MM.1S (cell line): ENCODE results near the gene ESPL1.

ENCODE experiments used
- DNase-seq: peaks from one replicate; pipeline ENCODE4 v3.0.0-alpha.2; 2015
- H2AFZ ChIP-seq: fragments of 300-600 bp; sonication (generic); 2 replicates; pipeline ENCODE4 v1.6.0; 2016; ENCODE audit warnings: antibody characterized with exemption, low read length
- H3F3A ChIP-seq: fragments of 300-600 bp; sonication (generic); 2 replicates; pipeline ENCODE4 v1.6.1; 2016; ENCODE audit warnings: mild to moderate bottlenecking, antibody characterized with exemption, low read length, moderate library complexity, mixed read lengths; ENCODE audit not compliant: insufficient read depth
- H3K27ac ChIP-seq: fragments of 300-600 bp; sonication (generic); 2 replicates; pipeline ENCODE4 v1.5.1; 2016; ENCODE audit warnings: mild to moderate bottlenecking, low read length
- H3K27me3 ChIP-seq: fragments of 300-600 bp; sonication (generic); replicated peaks from 2 replicates; pipeline ENCODE4 v1.6.0; 2016; ENCODE audit warnings: low read length; ENCODE audit not compliant: insufficient read depth
- H3K36me3 ChIP-seq: fragments of 300-600 bp; sonication (generic); replicated peaks from 2 replicates; pipeline ENCODE4 v1.6.1; 2016; ENCODE audit warnings: mild to moderate bottlenecking, low read length, mixed read lengths; ENCODE audit not compliant: insufficient read depth
- H3K4me1 ChIP-seq: fragments of 300-600 bp; sonication (generic); 2 replicates; pipeline ENCODE4 v1.6.1; 2016; ENCODE audit warnings: low read length, mixed read lengths
- H3K4me2 ChIP-seq: fragments of 300-600 bp; sonication (generic); 2 replicates; pipeline ENCODE4 v1.6.0; 2016; ENCODE audit warnings: low read depth, low read length
- H3K4me3 ChIP-seq: fragments of 300-600 bp; sonication (generic); 2 replicates; pipeline ENCODE4 v1.5.1; 2016; ENCODE audit warnings: low read length, mixed read lengths
- H3K79me2 ChIP-seq: fragments of 300-600 bp; sonication (generic); 2 replicates; pipeline ENCODE4 v1.6.1; 2016; ENCODE audit warnings: mixed run types, low read length, mixed read lengths
- H3K9ac ChIP-seq: fragments of 300-600 bp; sonication (generic); 2 replicates; pipeline ENCODE4 v1.6.1; 2016; ENCODE audit warnings: low read length, mixed read lengths
- H3K9me2 ChIP-seq: fragments of 300-600 bp; sonication (generic); replicated peaks from 2 replicates; pipeline ENCODE4 v1.6.1; 2016; ENCODE audit warnings: mild to moderate bottlenecking, low read length, mixed read lengths; ENCODE audit not compliant: insufficient read depth
- H3K9me3 ChIP-seq: fragments of 300-600 bp; sonication (generic); replicated peaks from 2 replicates; pipeline ENCODE4 v1.6.1; 2016; ENCODE audit warnings: mild to moderate bottlenecking, low read length, mixed read lengths; ENCODE audit not compliant: insufficient read depth
- H4K20me1 ChIP-seq: fragments of 300-600 bp; sonication (generic); 2 replicates; pipeline ENCODE4 v1.6.1; 2016; ENCODE audit warnings: mild to moderate bottlenecking, low read length, moderate library complexity, mixed read lengths; ENCODE audit not compliant: insufficient read depth
- EZH2 ChIP-seq: fragments of 300-600 bp; sonication (generic); optimal IDR thresholded peaks from 2 replicates; pipeline ENCODE3; 2017; ENCODE audit warnings: low read depth, mild to moderate bottlenecking, antibody characterized with exemption, low read length, mixed read lengths
- EZH2phosphoT487 ChIP-seq: fragments of 300-600 bp; sonication (generic); IDR thresholded peaks from 2 replicates; pipeline ENCODE4 v1.6.1; 2018; ENCODE audit warnings: antibody characterized with exemption, low read length
- TF ChIP-seq, protein P1 (sequence below): fragments of 300-600 bp; sonication (generic); IDR thresholded peaks from 2 replicates; pipeline ENCODE4 v1.5.1; 2016; ENCODE audit warnings: antibody characterized with exemption, low read length, mixed read lengths

Gene ESPL1

DNA sequence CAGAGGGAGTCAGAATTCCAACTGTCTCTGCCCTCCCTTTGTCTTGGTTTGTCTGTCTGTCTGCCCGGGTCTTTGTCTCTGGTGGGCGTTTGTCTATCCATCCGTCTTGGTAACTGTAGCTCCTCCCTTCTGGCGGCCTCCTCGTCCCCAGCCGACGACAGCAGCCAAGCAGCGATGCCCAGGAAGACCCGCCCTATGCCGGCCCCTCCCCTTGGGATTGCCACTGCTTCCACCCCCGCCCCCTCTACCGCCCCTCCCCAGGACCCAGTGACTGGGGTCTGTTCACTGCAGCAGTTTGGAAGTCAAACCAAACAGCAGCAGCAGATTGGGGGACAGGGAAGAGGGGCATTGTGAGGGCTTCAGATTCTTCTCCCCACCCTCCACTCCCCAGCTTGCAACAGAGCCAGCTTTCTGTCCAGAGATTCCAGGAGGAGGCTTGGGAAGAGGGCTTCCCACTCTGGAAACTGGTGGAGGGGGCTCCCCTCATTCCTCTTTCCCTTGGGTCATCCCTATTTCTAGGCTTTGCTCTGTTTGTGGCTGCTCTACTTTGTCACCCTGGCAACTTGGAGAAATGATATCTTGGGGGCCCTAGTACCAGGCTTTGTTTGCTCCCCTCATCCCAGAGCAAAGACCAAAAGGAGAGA is 33.7 kb upstream of the ESPL1 start:
- no peak for TF ChIP-seq EZH2
- TF ChIP-seq, protein P1, sequence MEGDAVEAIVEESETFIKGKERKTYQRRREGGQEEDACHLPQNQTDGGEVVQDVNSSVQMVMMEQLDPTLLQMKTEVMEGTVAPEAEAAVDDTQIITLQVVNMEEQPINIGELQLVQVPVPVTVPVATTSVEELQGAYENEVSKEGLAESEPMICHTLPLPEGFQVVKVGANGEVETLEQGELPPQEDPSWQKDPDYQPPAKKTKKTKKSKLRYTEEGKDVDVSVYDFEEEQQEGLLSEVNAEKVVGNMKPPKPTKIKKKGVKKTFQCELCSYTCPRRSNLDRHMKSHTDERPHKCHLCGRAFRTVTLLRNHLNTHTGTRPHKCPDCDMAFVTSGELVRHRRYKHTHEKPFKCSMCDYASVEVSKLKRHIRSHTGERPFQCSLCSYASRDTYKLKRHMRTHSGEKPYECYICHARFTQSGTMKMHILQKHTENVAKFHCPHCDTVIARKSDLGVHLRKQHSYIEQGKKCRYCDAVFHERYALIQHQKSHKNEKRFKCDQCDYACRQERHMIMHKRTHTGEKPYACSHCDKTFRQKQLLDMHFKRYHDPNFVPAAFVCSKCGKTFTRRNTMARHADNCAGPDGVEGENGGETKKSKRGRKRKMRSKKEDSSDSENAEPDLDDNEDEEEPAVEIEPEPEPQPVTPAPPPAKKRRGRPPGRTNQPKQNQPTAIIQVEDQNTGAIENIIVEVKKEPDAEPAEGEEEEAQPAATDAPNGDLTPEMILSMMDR = no peak
- no peak for TF ChIP-seq EZH2phosphoT487
- H3K27ac ChIP-seq = no peak overlapping the region
- H3K27me3 ChIP-seq = no peaks in the 10 kb centered on the region
- H3F3A ChIP-seq = peaks cover 11% of the 10 kb centered on the region
- H3K4me1 ChIP-seq = peaks cover 15% of the 10 kb centered on the region
- H3K4me2 ChIP-seq = no peak overlapping the region
- H3K9me2 ChIP-seq = no peaks in the 10 kb centered on the region
- H3K9me3 ChIP-seq = no peaks in the 10 kb centered on the region
- peaks cover 7% of the 10 kb centered on the region; the same call in 1 of the 2 replicates for H3K79me2 ChIP-seq
- no peak overlapping the region for H2AFZ ChIP-seq
- no peaks in the 10 kb centered on the region for H4K20me1 ChIP-seq
- no peak overlapping the region for H3K4me3 ChIP-seq
- DNase-seq = no peak
- no peak overlapping the region for H3K9ac ChIP-seq
- H3K36me3 ChIP-seq = no peaks in the 10 kb centered on the region

DNA sequence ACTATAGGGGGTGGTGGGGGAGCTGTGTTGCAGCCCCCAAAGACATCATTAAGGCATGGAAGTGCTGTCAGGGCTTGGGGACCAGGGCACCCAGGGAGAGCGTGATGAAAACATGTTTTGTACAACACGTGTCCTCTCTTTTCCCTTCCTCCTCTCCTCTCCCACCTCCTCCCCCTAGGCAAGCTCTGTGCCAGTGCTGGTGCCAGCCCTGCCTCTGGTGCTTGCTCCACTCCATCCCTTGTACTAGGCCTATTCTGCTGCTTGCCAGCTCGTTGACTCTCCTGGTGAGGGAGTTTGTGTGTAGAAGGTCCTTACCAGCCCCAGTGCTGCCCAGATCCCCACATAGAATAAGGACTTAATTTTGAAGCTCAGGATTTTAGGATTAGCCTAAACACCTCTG is 32.9 kb upstream of the ESPL1 start:
- peaks cover 7% of the 10 kb centered on the region; the same call in 1 of the 2 replicates for H3K79me2 ChIP-seq
- peaks cover 11% of the 10 kb centered on the region for H3F3A ChIP-seq
- H4K20me1 ChIP-seq = no peaks in the 10 kb centered on the region
- TF ChIP-seq EZH2phosphoT487 = no peak
- TF ChIP-seq, protein P1 = no peak
- no peak for TF ChIP-seq EZH2
- H3K4me1 ChIP-seq = peaks cover 15% of the 10 kb centered on the region
- no peak overlapping the region for H3K27ac ChIP-seq
- H3K36me3 ChIP-seq = no peaks in the 10 kb centered on the region
- H2AFZ ChIP-seq = no peak overlapping the region
- no peak for DNase-seq
- no peaks in the 10 kb centered on the region for H3K9me3 ChIP-seq
- H3K4me3 ChIP-seq = no peak overlapping the region
- no peak overlapping the region for H3K4me2 ChIP-seq
- H3K9me2 ChIP-seq = no peaks in the 10 kb centered on the region
- H3K9ac ChIP-seq = no peak overlapping the region
- no peaks in the 10 kb centered on the region for H3K27me3 ChIP-seq

DNA sequence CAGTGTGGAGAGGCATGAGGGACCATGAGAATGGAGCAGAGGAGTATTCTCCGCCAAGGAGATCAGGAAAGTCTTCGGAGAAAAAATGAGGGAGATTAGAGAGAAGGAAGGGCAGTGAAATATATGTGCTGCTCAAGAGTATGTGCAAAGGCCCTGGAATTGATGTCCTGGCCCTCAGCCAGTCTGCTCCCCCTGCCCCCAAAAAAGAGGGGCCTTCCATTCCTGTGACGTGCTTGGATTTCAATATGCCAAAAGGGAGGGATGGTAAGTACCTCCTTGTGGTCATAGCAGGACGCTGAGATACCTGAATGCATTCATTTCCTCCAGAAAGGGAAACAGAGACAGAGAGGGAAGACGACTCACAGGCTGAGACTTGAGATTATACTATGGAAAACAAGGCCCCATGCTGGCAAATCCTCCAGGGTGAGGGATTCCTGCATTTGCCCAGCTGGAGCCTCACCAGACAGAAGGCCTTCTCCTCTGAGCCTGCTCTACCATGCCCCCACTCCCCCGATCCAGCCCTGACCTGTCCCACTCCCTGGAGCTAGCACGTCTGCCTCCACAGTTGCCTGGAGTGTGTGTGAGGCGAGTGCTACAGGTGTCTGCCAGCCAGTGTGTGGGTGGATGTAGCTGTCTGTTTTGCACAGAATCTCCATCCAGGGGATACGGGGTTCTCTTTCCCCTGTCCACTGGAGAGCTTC is 32.2 kb upstream of the ESPL1 start:
- H3K79me2 ChIP-seq = peaks cover 7% of the 10 kb centered on the region; the same call in 1 of the 2 replicates
- peaks cover 11% of the 10 kb centered on the region for H3F3A ChIP-seq
- H4K20me1 ChIP-seq = no peaks in the 10 kb centered on the region
- no peak for DNase-seq
- H3K9me3 ChIP-seq = no peaks in the 10 kb centered on the region
- no peaks in the 10 kb centered on the region for H3K9me2 ChIP-seq
- H3K4me2 ChIP-seq = no peak overlapping the region
- no peak overlapping the region for H3K27ac ChIP-seq
- H3K9ac ChIP-seq = no peak overlapping the region
- no peak overlapping the region for H3K4me3 ChIP-seq
- TF ChIP-seq, protein P1 = no peak
- TF ChIP-seq EZH2 (no peak), EZH2phosphoT487 (no peak)
- no peak overlapping the region for H2AFZ ChIP-seq
- no peaks in the 10 kb centered on the region for H3K27me3 ChIP-seq
- H3K36me3 ChIP-seq = no peaks in the 10 kb centered on the region
- H3K4me1 ChIP-seq = peaks cover 15% of the 10 kb centered on the region
